ENCODE data around the gene AP2A2.

- TF ChIP-seq EZH2phosphoT487 (IDR thresholded peaks at IDR 0.05; ENCODE audit: borderline replicate concordance, low read length) (no peak), CTCF (IDR thresholded peaks at IDR 0.05; ENCODE audit: low read depth, low read length, poor library complexity, severe bottlenecking) (no peak)
Measured at GRCh38 chr11:876545-876944, 49.1 kb upstream of the AP2A2 start.
